Gastroesophageal sphincter (tissue), 3 donors: ENCODE results near the gene ZNF302.

Experiments
- EP300 ChIP-seq: sonication (generic); formaldehyde crosslinking; IDR thresholded peaks from one replicate; pipeline ENCODE4 v1.6.1; 2017; ENCODE audit warnings: antibody characterized with exemption, mild to moderate bottlenecking
- POLR2A ChIP-seq, 2 donors: fragments of 450-650 bp; IDR thresholded peaks; one replicate each; pipeline ENCODE4 v1.6.1; 2017; ENCODE audit warnings: antibody characterized with exemption in 2 of 2, mild to moderate bottlenecking in 2 of 2, moderate library complexity in 1 of 2
- POLR2AphosphoS5 ChIP-seq: sonication (generic); formaldehyde crosslinking; IDR thresholded peaks from one replicate; pipeline ENCODE4 v1.6.1; 2017; ENCODE audit warnings: antibody characterized with exemption
- TF ChIP-seq, protein P1 (sequence below), 4 experiments: fragments of 200-600 bp in 2 of 4; fragments of 450-650 bp in 2 of 4; sonication (generic) in 1 of 4; IDR thresholded peaks; one replicate each; pipeline ENCODE4 v1.5.1; 2017 to 2019; ENCODE audit warnings: antibody characterized with exemption in 4 of 4, mild to moderate bottlenecking in 2 of 4, moderate library complexity in 2 of 4

DNA sequence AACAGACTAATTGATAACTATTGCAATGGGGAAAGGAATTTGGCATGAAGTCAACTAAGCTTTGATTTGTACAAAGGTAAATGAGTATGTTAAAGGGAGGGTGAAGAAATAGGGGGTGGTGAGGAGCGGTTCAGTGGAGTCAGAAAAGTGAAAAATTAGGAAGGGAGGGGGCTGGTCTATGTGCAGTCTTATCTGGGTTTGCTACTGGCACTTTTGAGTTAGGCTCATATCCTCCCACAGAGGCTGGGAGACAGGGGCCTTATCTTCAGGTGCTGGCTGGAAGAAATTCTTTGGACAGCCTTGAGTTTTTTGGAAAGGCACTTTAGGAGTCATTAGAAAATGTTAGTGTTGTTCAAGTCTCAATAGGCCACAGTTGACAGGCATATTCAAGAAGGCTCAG is 11.1 kb downstream of the ZNF302 start:
- TF ChIP-seq POLR2A (IDR thresholded peaks at IDR 0.05) = no peak
- TF ChIP-seq, protein P1, sequence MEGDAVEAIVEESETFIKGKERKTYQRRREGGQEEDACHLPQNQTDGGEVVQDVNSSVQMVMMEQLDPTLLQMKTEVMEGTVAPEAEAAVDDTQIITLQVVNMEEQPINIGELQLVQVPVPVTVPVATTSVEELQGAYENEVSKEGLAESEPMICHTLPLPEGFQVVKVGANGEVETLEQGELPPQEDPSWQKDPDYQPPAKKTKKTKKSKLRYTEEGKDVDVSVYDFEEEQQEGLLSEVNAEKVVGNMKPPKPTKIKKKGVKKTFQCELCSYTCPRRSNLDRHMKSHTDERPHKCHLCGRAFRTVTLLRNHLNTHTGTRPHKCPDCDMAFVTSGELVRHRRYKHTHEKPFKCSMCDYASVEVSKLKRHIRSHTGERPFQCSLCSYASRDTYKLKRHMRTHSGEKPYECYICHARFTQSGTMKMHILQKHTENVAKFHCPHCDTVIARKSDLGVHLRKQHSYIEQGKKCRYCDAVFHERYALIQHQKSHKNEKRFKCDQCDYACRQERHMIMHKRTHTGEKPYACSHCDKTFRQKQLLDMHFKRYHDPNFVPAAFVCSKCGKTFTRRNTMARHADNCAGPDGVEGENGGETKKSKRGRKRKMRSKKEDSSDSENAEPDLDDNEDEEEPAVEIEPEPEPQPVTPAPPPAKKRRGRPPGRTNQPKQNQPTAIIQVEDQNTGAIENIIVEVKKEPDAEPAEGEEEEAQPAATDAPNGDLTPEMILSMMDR (IDR thresholded peaks at IDR 0.05) = no peak
- TF ChIP-seq POLR2AphosphoS5 = no peak
- no peak for TF ChIP-seq EP300
